Measurements from ENCODE around the gene MYF5.

Gene MYF5

DNA sequence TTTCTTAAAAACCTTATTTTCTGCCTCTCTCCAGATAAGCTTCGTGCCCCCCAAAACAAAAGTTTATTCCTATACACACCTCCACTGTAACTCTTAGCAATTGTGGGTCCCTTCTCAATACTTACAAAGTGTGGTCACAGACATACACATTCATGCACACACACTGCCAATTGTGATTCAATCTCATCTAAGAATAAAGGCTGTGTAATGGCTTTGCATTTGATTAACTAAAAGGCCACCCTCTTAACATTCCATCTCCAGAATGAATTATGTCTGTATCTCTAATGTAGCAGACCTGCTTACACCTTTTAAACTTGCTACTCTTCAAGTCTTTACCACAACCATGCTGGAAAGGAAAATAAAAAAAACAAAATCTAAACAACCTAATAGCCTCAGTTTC lies 49.5 kb downstream of the MYF5 start:
- DNase-seq (ENCODE audit: low spot score) = no peak

DNA sequence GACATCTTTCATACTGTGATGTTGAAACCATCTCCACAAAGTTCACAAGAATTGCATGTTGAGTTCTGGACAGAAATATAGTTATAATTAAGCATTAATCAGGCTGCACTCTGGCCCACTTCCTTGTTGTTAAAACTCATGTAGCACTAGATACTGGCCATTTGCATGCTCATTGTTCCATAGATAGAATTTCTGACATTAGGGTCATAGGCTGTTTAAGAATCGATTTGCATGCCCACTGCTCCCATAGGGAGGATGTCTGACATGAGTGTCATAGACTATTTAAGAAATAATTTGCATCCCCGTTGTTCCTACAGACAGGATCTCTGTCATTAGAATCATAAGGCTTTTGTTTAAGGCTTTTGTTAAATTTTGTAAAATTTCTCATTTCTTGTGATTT lies 50.2 kb downstream of the MYF5 start:
- DNase-seq (ENCODE audit: low spot score) = no peak
